GM12878 (cell line): ENCODE data around the gene LBHD1. TPM values are rescaled to one million over a fixed set of nuclear protein-coding genes. Genes with fewer than 3 reads are reported as not detected.

Source experiments
- BHLHE40 ChIP-seq, 2 experiments: fragments of 450-650 bp in 1 of 2; IDR thresholded peaks; 2 replicates each; pipeline ENCODE4 v1.6.1; 2011 to 2017; ENCODE audit warnings: low read depth in 2 of 2, borderline replicate concordance in 1 of 2, improper control_type of control experiment in 1 of 2, low read length in 1 of 2, mild to moderate bottlenecking in 1 of 2
- BMI1 ChIP-seq: fragments of 450-650 bp; IDR thresholded peaks from 2 replicates; pipeline ENCODE4 v1.6.1; 2016; ENCODE audit warnings: mild to moderate bottlenecking, moderate library complexity, borderline replicate concordance
- CBX5 ChIP-seq: sonication (generic); IDR thresholded peaks from 2 replicates; pipeline ENCODE4 v1.6.1; 2016; ENCODE audit warnings: low read depth, moderate library complexity, mild to moderate bottlenecking, inconsistent platforms
- E4F1 ChIP-seq: fragments of 450-650 bp; IDR thresholded peaks from 2 replicates; pipeline ENCODE4 v1.6.1; 2018; ENCODE audit warnings: borderline replicate concordance, mild to moderate bottlenecking; ENCODE audit not compliant: partially characterized antibody
- FOXK2 ChIP-seq: fragments of 450-650 bp; IDR thresholded peaks from 2 replicates; pipeline ENCODE4 v1.6.1; 2017; ENCODE audit warnings: mild to moderate bottlenecking, moderate library complexity
- MEF2A ChIP-seq: IDR thresholded peaks from 2 replicates; pipeline ENCODE4 v1.6.1; 2011; ENCODE audit warnings: low read depth, mild to moderate bottlenecking, low read length, moderate library complexity; ENCODE audit not compliant: insufficient read depth
- MYB ChIP-seq: fragments of 150-350 bp; IDR thresholded peaks from 2 replicates; pipeline ENCODE4 v1.6.1; 2014; ENCODE audit warnings: mild to moderate bottlenecking, low read depth, low read length, borderline replicate concordance
- MYC ChIP-seq: IDR thresholded peaks from 2 replicates; pipeline ENCODE4 v1.6.1; 2011; ENCODE audit warnings: mild to moderate bottlenecking, low read length, moderate library complexity, inconsistent platforms; ENCODE audit not compliant: insufficient read depth, insufficient replicate concordance, insufficient read length, severe bottlenecking
- POU2F2 ChIP-seq: IDR thresholded peaks from 3 replicates; pipeline ENCODE4 v1.6.1; 2011; ENCODE audit warnings: low read depth, mild to moderate bottlenecking, low read length, borderline replicate concordance
- RCOR1 ChIP-seq: conservative IDR thresholded peaks from 2 replicates; pipeline ENCODE4 v1.6.1; 2012; ENCODE audit warnings: low read depth, low read length, improper control_type of control experiment
- SKIL ChIP-seq: fragments of 450-650 bp; IDR thresholded peaks from 2 replicates; pipeline ENCODE4 v1.6.1; 2017; ENCODE audit warnings: mild to moderate bottlenecking, low read depth, inconsistent platforms; ENCODE audit not compliant: poor library complexity, severe bottlenecking
- SREBF1 ChIP-seq: IDR thresholded peaks from 2 replicates; pipeline ENCODE4 v1.6.1; 2012; ENCODE audit warnings: mild to moderate bottlenecking, low read length
- STAT1 ChIP-seq: fragments of 450-650 bp; conservative IDR thresholded peaks from 2 replicates; pipeline ENCODE4 v1.6.1; 2014; ENCODE audit warnings: antibody characterized with exemption, mild to moderate bottlenecking
- YY1 ChIP-seq: IDR thresholded peaks from 2 replicates; pipeline ENCODE4 v1.6.1; 2011; ENCODE audit warnings: low read depth, mild to moderate bottlenecking, low read length
- ZBED1 ChIP-seq: IDR thresholded peaks from 2 replicates; pipeline ENCODE4 v1.6.1; 2016; ENCODE audit warnings: borderline replicate concordance
- ZNF687 ChIP-seq: fragments of 450-650 bp; IDR thresholded peaks from 2 replicates; pipeline ENCODE4 v1.6.1; 2017; ENCODE audit warnings: mild to moderate bottlenecking, moderate library complexity
- polyA plus RNA-seq, 11 experiments: library from polyadenylated mRNA; depleted of rRNA in 4 of 11; unstranded in 6 of 11; stranded (reverse) in 5 of 11; fragments of >200 nt; fragmentation: Nextera tagmentation in 4 of 11; fragmentation: Illumina TruSeq in 1 of 11; extraction: Ambion mirVana in 4 of 11; extraction: Trizol in 1 of 11; gene quantifications; 1 replicate in 1 of 11; 2 replicates in 10 of 11; pipeline versions ENCODE4 v1.2.1 to v1.2.3, GENCODE V29; 2011 to 2016; ENCODE audit warnings: inconsistent platforms in 2 of 11, missing spikeins in 2 of 11, low read depth in 1 of 11
- total RNA-seq, 4 experiments: library from RNA; depleted of rRNA in 3 of 4; stranded (reverse); fragments of >200 nt in 3 of 4; fragmentation: Illumina TruSeq in 1 of 4; extraction: Trizol in 1 of 4; gene quantifications; 2 replicates each; pipeline versions ENCODE4 v1.2.1 to v1.2.3, GENCODE V29; 2013 to 2021
- TF ChIP-seq, protein P1 (sequence below): fragments of 450-650 bp; IDR thresholded peaks from 2 replicates; pipeline ENCODE4 v1.6.1; 2017; ENCODE audit warnings: low read depth, mild to moderate bottlenecking, moderate library complexity

LBHD1 gene
- total and polyA plus RNA-seq, 10 of the 15 experiments (the other 5 are each of a cell fraction or from before 2014, with no cell fraction given), result 0.79 to 12.0 (median 7.6) TPM

GRCh38 chr11:62709247-62710000 is 37.4 kb upstream of the LBHD1 start (continued):
- TF ChIP-seq ZBED1 (peak; percentile 87; the same call in 1 of the 2 replicates), FOXK2 (no peak), RCOR1 (peak; percentile 100), MYB (no peak), BHLHE40 (IDR thresholded peaks at IDR 0.05; ENCODE audit: borderline replicate concordance in 1 of 2, low read depth in 2 of 2, low read length in 1 of 2) (peak in 1 of 2 experiments; percentile 13; a peak in 1 of 4 replicates), CBX5 (0 out of 2 replicates have a peak, but pooled peaks have one; percentile 27), SKIL (peak; percentile 54), MYC (no peak), YY1 (peak; percentile 100), MEF2A (peak; percentile 32; the same call in 1 of the 2 replicates), POU2F2 (peak; percentile 47; the same call in 2 of the 3 replicates), ZNF687 (no peak), SREBF1 (0 out of 2 replicates have a peak, but pooled peaks have one; percentile 30), STAT1 (0 out of 2 replicates have a peak, but pooled peaks have one; percentile 89), BMI1 (no peak), E4F1 (no peak)
- TF ChIP-seq, protein P1, sequence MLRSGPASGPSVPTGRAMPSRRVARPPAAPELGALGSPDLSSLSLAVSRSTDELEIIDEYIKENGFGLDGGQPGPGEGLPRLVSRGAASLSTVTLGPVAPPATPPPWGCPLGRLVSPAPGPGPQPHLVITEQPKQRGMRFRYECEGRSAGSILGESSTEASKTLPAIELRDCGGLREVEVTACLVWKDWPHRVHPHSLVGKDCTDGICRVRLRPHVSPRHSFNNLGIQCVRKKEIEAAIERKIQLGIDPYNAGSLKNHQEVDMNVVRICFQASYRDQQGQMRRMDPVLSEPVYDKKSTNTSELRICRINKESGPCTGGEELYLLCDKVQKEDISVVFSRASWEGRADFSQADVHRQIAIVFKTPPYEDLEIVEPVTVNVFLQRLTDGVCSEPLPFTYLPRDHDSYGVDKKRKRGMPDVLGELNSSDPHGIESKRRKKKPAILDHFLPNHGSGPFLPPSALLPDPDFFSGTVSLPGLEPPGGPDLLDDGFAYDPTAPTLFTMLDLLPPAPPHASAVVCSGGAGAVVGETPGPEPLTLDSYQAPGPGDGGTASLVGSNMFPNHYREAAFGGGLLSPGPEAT, result peak; percentile 97
